B cell (primary cell): ENCODE results near the gene PLCB4. TPM values are rescaled to one million over a fixed set of nuclear protein-coding genes. Genes with fewer than 3 reads are reported as not detected.

ENCODE experiments used
- ATAC-seq: fragments of 200-7000 bp; cut with Tn5 transposase; one replicate; pipeline ENCODE4 v1.10.0; 2021; ENCODE audit warnings: low read depth, mild to moderate bottlenecking, moderate number of reproducible peaks, moderate library complexity
- CTCF ChIA-PET: fragments of 350-600 bp; sonication (Branson Sonifier 250); formaldehyde crosslinking; loops from one replicate; lab custom pipeline; 2021; ENCODE audit warnings: antibody characterized with exemption, inconsistent platforms; lab: Charles Lee
- POLR2A ChIA-PET: fragments of 350-600 bp; sonication (Branson Sonifier 250); formaldehyde crosslinking; loops from one replicate; lab custom pipeline; 2021; ENCODE audit warnings: antibody characterized with exemption; lab: Charles Lee
- DNase-seq: peaks from one replicate; pipeline ENCODE4 v3.0.0; 2013
- H2AFZ ChIP-seq: 2 replicates; pipeline ENCODE4 v1.6.1; 2012; ENCODE audit warnings: mild to moderate bottlenecking, low read depth, low read length; ENCODE audit not compliant: insufficient read depth, poor library complexity, severe bottlenecking
- H3K27ac ChIP-seq, 2 donors: 1 replicate in 1 of 2; 2 replicates in 1 of 2; pipeline ENCODE4 v1.5.1; 2012 to 2013; ENCODE audit warnings: low read length in 2 of 2, mild to moderate bottlenecking in 2 of 2, moderate library complexity in 1 of 2
- H3K27me3 ChIP-seq, 4 experiments: fragments of 200-600 bp in 1 of 4; sonication (generic) in 1 of 4; replicated peaks in 1 of 4; 1 replicate in 2 of 4; 2 replicates in 2 of 4; pipeline versions ENCODE4 v1.6.1 to v1.7.0; 2013 to 2016; ENCODE audit warnings: low read length in 3 of 4, mild to moderate bottlenecking in 2 of 4, mixed read lengths in 1 of 4, moderate library complexity in 1 of 4; ENCODE audit not compliant: insufficient read depth in 4 of 4, control insufficient read depth in 3 of 4; ENCODE audit errors: control extremely low read depth in 1 of 4
- H3K36me3 ChIP-seq, 2 experiments: replicated peaks in 1 of 2; 1 replicate in 1 of 2; 2 replicates in 1 of 2; pipeline versions ENCODE4 v1.6.1 to v1.7.1; 2013; ENCODE audit warnings: low read length in 1 of 2; ENCODE audit not compliant: insufficient read depth in 2 of 2, control insufficient read depth in 1 of 2; ENCODE audit errors: control extremely low read depth in 1 of 2, extremely low read depth in 1 of 2
- H3K4me1 ChIP-seq, 2 donors: fragments of 200-600 bp in 1 of 2; sonication (generic) in 1 of 2; 1 replicate in 1 of 2; 2 replicates in 1 of 2; pipeline versions ENCODE4 v1.5.1 to v1.6.1; 2013 to 2017; ENCODE audit warnings: low read length in 2 of 2; ENCODE audit not compliant: control insufficient read depth in 2 of 2, insufficient read depth in 2 of 2
- H3K4me2 ChIP-seq: replicated peaks from 2 replicates; pipeline ENCODE3; 2012; ENCODE audit warnings: mild to moderate bottlenecking, low read depth, low read length; ENCODE audit not compliant: poor library complexity, severe bottlenecking
- H3K4me3 ChIP-seq, 5 experiments: fragments of 200-600 bp in 1 of 5; sonication (generic) in 1 of 5; 1 replicate in 3 of 5; 2 replicates in 2 of 5; pipeline versions ENCODE4 v1.5.1 to v1.7.0; 2011 to 2016; ENCODE audit warnings: low read length in 4 of 5, mild to moderate bottlenecking in 4 of 5, low read depth in 2 of 5, control low read depth in 1 of 5, moderate library complexity in 1 of 5; ENCODE audit not compliant: insufficient read depth in 1 of 5; ENCODE audit errors: control extremely low read depth in 1 of 5, extremely low read depth in 1 of 5
- H3K79me2 ChIP-seq: fragments of 200-600 bp; sonication (generic); one replicate; pipeline ENCODE4 v1.6.0; 2016; ENCODE audit warnings: low read length; ENCODE audit not compliant: control insufficient read depth, insufficient read depth
- H3K9ac ChIP-seq: fragments of 200-600 bp; sonication (generic); 2 replicates; pipeline ENCODE4 v1.6.1; 2017; ENCODE audit warnings: mild to moderate bottlenecking, low read length, moderate library complexity
- H3K9me3 ChIP-seq, 3 donors: one replicate each; pipeline versions ENCODE4 v1.6.1 to v1.7.1; 2013; ENCODE audit warnings: low read length in 2 of 3; ENCODE audit not compliant: control insufficient read depth in 2 of 3, insufficient read depth in 1 of 3; ENCODE audit errors: control extremely low read depth in 1 of 3
- H4K20me1 ChIP-seq: 2 replicates; pipeline ENCODE4 v1.6.0; 2012; ENCODE audit warnings: mild to moderate bottlenecking, low read length; ENCODE audit not compliant: insufficient read depth, control insufficient read depth, poor library complexity, severe bottlenecking
- H3K27ac Mint-ChIP-seq: one replicate; pipeline ENCODE4 v1.8.0; 2021; ENCODE audit warnings: mixed read lengths
- H3K27me3 Mint-ChIP-seq: one replicate; pipeline ENCODE4 v1.8.0; 2021; ENCODE audit warnings: mixed read lengths
- H3K4me1 Mint-ChIP-seq: one replicate; pipeline ENCODE4 v1.8.0; 2021; ENCODE audit warnings: mixed read lengths
- H3K4me3 Mint-ChIP-seq: one replicate; pipeline ENCODE4 v1.8.0; 2021; ENCODE audit warnings: mixed read lengths
- H3K9me3 Mint-ChIP-seq: one replicate; pipeline ENCODE4 v1.8.0; 2022; ENCODE audit warnings: mixed read lengths; ENCODE audit not compliant: insufficient read depth
- CTCF ChIP-seq: fragments of 200-600 bp; IDR thresholded peaks from one replicate; pipeline ENCODE4 v1.8.0; 2022; ENCODE audit warnings: antibody characterized with exemption, mild to moderate bottlenecking
- EZH2 ChIP-seq: IDR thresholded peaks from 2 replicates; pipeline ENCODE4 v1.6.1; 2012; ENCODE audit warnings: borderline replicate concordance, low read depth, mild to moderate bottlenecking, moderate library complexity, low read length; ENCODE audit not compliant: insufficient read depth, poor library complexity, severe bottlenecking
- WGBS: methylation state at CpG from one replicate; pipeline ENCODE4 v1.1.5; 2013; ENCODE audit warnings: missing lambda C conversion rate; ENCODE audit not compliant: insufficient coverage; 5-methylcytosine and 5-hydroxymethylcytosine counted together
- intact Hi-C: fragments of 100-400 bp; cut with micrococcal nuclease; formaldehyde crosslinking; loops from one replicate; pipeline ENCODE4 v1.10.0; 2022
- polyA plus RNA-seq: library from polyadenylated mRNA; depleted of rRNA; stranded (reverse); fragments of >200 nt; gene quantifications from 2 replicates; pipeline ENCODE4 v1.2.3, GENCODE V29; 2012
- total RNA-seq, 2 donors: library from RNA; stranded (reverse); fragments of 120-200 nt in 1 of 2; gene quantifications; 1 replicate in 1 of 2; 2 replicates in 1 of 2; pipeline versions ENCODE4 v1.2.3 to v1.2.4, GENCODE V29; 2013 to 2022

Gene PLCB4
- total and polyA plus RNA-seq, 2 donors (not counting 1 experiment from before 2014, with no cell fraction given), result not detected

DNA sequence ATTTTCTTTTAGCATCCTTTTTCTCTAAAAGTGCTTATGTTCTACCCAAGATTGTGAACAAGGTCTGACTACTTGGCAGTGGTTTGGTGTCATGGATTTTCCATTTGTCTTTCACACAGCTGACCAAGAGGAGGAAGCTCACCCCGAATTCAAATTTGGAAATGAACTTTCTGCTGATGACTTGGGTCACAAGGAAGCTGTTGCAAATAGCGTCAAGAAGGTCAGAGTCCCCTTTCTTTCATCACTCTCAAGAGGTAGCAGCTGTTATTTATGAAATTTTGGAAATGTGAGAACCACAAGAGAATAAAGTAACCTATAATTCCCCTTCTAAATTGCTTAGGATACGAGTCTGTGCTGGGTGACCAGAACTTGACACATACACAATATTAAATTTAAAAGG is 332.5 kb downstream of the PLCB4 start:
- Histone ChIP-seq H3K27me3 (no peaks in the 10 kb centered on the region), H4K20me1 (no peaks in the 10 kb centered on the region), H3K4me2 (no peak overlapping the region), H3K9me3 (no peaks in the 10 kb centered on the region), H3K9ac (no peak overlapping the region), H3K27ac (no peak overlapping the region), H3K4me3 (no peak overlapping the region), H3K79me2 (no peaks in the 10 kb centered on the region), H3K36me3 (no peaks in the 10 kb centered on the region), H2AFZ (no peak overlapping the region), H3K4me1 (peaks cover 4% of the 10 kb centered on the region in 2 donors)
- Mint-ChIP-seq H3K4me1 (peaks cover 10% of the 10 kb centered on the region), H3K27me3 (no peaks in the 10 kb centered on the region), H3K27ac (no peak overlapping the region), H3K4me3 (no peak overlapping the region), H3K9me3 (no peaks in the 10 kb centered on the region)
- ChIA-PET POLR2A (no interaction called here), CTCF (interaction anchor here (0.7 kb wide), 1 partner anchor 135 kb away, joined by 3 read pairs; no protein-coding TSS in a partner anchor)
- WGBS, result no CpG with 5 or more reads among the region's 3 CpGs
- TF ChIP-seq EZH2, result no peak
- ATAC-seq, result no peak
- intact Hi-C loops, result no loop called here
- DNase-seq, result no peak

DNA sequence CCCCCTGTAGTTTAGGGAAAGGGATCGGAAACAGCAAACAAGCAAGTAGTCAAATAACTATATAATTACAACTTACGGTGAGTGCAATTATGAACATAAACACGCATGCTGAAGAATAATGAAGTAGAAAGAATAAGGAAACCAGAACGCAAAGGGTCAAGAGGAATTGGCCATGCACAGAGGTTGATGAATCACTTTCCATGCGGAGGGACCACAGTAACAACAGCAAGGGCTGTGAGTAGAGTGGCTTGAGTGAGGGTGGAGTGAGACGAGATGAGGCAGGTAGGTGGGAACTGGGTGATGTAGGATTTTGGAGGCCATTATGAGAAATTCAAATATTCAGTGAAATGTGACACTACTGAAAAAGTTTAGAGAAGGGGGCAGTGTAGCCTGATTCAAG is 333.3 kb downstream of the PLCB4 start:
- DNase-seq (no peak), ATAC-seq (no peak)
- no peaks in the 10 kb centered on the region for H3K79me2 ChIP-seq
- H3K4me2 ChIP-seq, result no peak overlapping the region
- no peak overlapping the region for H3K4me3 ChIP-seq
- H3K9me3 Mint-ChIP-seq, result no peaks in the 10 kb centered on the region
- no peaks in the 10 kb centered on the region for H3K27me3 Mint-ChIP-seq
- H3K9ac ChIP-seq, result no peak overlapping the region
- H2AFZ ChIP-seq, result no peak overlapping the region
- no peak overlapping the region for H3K27ac ChIP-seq
- no peaks in the 10 kb centered on the region for H3K27me3 ChIP-seq
- intact Hi-C loops, result no loop called here
- H4K20me1 ChIP-seq, result no peaks in the 10 kb centered on the region
- H3K4me1 Mint-ChIP-seq, result peaks cover 10% of the 10 kb centered on the region
- H3K9me3 ChIP-seq, result no peaks in the 10 kb centered on the region
- CTCF ChIA-PET, result no interaction called here
- H3K4me1 ChIP-seq, result peaks cover 4% of the 10 kb centered on the region in 2 donors
- H3K27ac Mint-ChIP-seq, result no peak overlapping the region
- no peak overlapping the region for H3K4me3 Mint-ChIP-seq
- POLR2A ChIA-PET, result no interaction called here
- H3K36me3 ChIP-seq, result no peaks in the 10 kb centered on the region
- no peak for TF ChIP-seq CTCF
- no peak for TF ChIP-seq EZH2
- WGBS, result 84% methylated on average over 3 of the region's 6 CpGs
